ENCODE measurements around the gene NDNF.

DNA sequence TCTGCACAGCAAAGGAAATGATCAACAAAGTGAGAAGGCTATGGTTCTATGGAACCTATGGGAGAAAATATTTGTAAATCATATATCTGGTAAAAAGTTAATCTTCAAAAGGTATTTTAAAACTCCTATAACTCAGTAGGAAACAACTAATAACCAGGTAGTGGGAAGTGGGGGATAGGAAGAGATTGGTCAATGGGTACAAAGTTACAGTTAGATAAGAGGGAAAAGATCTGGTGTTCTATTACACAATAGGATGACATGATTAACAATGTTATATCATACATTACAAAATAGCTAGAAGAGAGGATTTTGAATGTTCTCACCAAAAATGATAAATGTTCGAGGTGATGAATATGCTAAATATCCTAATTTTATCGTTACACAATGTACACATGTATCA is 46.3 kb downstream of the NDNF start:
- TF ChIP-seq, protein P1, sequence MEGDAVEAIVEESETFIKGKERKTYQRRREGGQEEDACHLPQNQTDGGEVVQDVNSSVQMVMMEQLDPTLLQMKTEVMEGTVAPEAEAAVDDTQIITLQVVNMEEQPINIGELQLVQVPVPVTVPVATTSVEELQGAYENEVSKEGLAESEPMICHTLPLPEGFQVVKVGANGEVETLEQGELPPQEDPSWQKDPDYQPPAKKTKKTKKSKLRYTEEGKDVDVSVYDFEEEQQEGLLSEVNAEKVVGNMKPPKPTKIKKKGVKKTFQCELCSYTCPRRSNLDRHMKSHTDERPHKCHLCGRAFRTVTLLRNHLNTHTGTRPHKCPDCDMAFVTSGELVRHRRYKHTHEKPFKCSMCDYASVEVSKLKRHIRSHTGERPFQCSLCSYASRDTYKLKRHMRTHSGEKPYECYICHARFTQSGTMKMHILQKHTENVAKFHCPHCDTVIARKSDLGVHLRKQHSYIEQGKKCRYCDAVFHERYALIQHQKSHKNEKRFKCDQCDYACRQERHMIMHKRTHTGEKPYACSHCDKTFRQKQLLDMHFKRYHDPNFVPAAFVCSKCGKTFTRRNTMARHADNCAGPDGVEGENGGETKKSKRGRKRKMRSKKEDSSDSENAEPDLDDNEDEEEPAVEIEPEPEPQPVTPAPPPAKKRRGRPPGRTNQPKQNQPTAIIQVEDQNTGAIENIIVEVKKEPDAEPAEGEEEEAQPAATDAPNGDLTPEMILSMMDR (IDR thresholded peaks at IDR 0.05), result no peak
- no peak for TF ChIP-seq POLR2A (IDR thresholded peaks at IDR 0.05)

All from lower leg skin (tissue), 3 donors.